SJCRH30 (cell line): ENCODE data around the gene NXPH1. TPM values are rescaled to one million over a fixed set of nuclear protein-coding genes. Genes with fewer than 3 reads are reported as not detected.

Experiments
- DNase-seq, 2 experiments: peaks; one replicate each; pipeline ENCODE4 v3.0.0-alpha.2; 2015 to 2020
- H3K27ac ChIP-seq: fragments of 250-450 bp; sonication (Bioruptor Pico); 2 replicates; pipeline ENCODE4 v1.5.1; 2020; ENCODE audit warnings: mild to moderate bottlenecking, moderate library complexity
- H3K27me3 ChIP-seq: fragments of 250-450 bp; sonication (Bioruptor Pico); 2 replicates; pipeline ENCODE4 v1.5.1; 2020; ENCODE audit warnings: mild to moderate bottlenecking, moderate library complexity
- H3K36me3 ChIP-seq: fragments of 250-450 bp; sonication (Bioruptor Pico); 2 replicates; pipeline ENCODE4 v1.5.1; 2020; ENCODE audit warnings: mild to moderate bottlenecking, moderate library complexity
- H3K4me1 ChIP-seq: fragments of 250-450 bp; sonication (Bioruptor Pico); 2 replicates; pipeline ENCODE4 v1.5.1; 2020; ENCODE audit warnings: mild to moderate bottlenecking, moderate library complexity
- H3K4me3 ChIP-seq: fragments of 250-450 bp; sonication (Bioruptor Pico); 2 replicates; pipeline ENCODE4 v1.5.1; 2020; ENCODE audit warnings: mild to moderate bottlenecking, moderate library complexity
- H3K9me3 ChIP-seq: fragments of 250-450 bp; sonication (Bioruptor Pico); replicated peaks from 2 replicates; pipeline ENCODE4 v1.5.1; 2020; ENCODE audit warnings: mild to moderate bottlenecking, moderate library complexity
- total RNA-seq: library from RNA; depleted of rRNA; stranded (reverse); fragments of >200 nt; shearing (Covaris generic); gene quantifications from 2 replicates; pipeline ENCODE4 v1.2.3, GENCODE V29; 2014

NXPH1 gene
- total RNA-seq, 1 experiment from 2014 or later, result not detected

GRCh38 chr7:8511855-8512254, 78.4 kb downstream of the NXPH1 start:
- DNase-seq, result peak; percentile 62 to 77
- H3K4me3 ChIP-seq, result no peak overlapping the region

GRCh38 chr7:8514781-8515519, 81.5 kb downstream of the NXPH1 start:
- Histone ChIP-seq H3K4me3 (no peak overlapping the region), H3K27me3 (no peaks in the 10 kb centered on the region), H3K4me1 (peaks cover 11% of the 10 kb centered on the region), H3K27ac (no peak overlapping the region), H3K36me3 (no peaks in the 10 kb centered on the region), H3K9me3 (no peaks in the 10 kb centered on the region)
- DNase-seq, result no peak

More at GRCh38 chr7:8511855-8512254, 78.4 kb downstream of the NXPH1 start:
- no peaks in the 10 kb centered on the region for H3K9me3 ChIP-seq
- H3K27ac ChIP-seq, result no peak overlapping the region
- peaks cover 11% of the 10 kb centered on the region for H3K4me1 ChIP-seq
- no peaks in the 10 kb centered on the region for H3K27me3 ChIP-seq
- H3K36me3 ChIP-seq, result no peaks in the 10 kb centered on the region

GRCh38 chr7:8515640-8516185, 82.3 kb downstream of the NXPH1 start:
- no peak for DNase-seq
- no peaks in the 10 kb centered on the region for H3K36me3 ChIP-seq
- no peak overlapping the region for H3K4me3 ChIP-seq
- H3K4me1 ChIP-seq, result peaks cover 11% of the 10 kb centered on the region
- no peak overlapping the region for H3K27ac ChIP-seq
- no peaks in the 10 kb centered on the region for H3K9me3 ChIP-seq
- H3K27me3 ChIP-seq, result no peaks in the 10 kb centered on the region

GRCh38 chr7:8516976-8517375, 83.6 kb downstream of the NXPH1 start:
- no peaks in the 10 kb centered on the region for H3K27me3 ChIP-seq
- H3K36me3 ChIP-seq, result no peaks in the 10 kb centered on the region
- peaks cover 3% of the 10 kb centered on the region for H3K4me1 ChIP-seq
- DNase-seq, result no peak
- H3K4me3 ChIP-seq, result no peak overlapping the region
- H3K9me3 ChIP-seq, result no peaks in the 10 kb centered on the region
- no peak overlapping the region for H3K27ac ChIP-seq

GRCh38 chr7:8528311-8528710, 94.9 kb downstream of the NXPH1 start:
- H3K4me3 ChIP-seq, result no peak overlapping the region
- no peak for DNase-seq
- H3K27ac ChIP-seq, result no peak overlapping the region
- H3K36me3 ChIP-seq, result no peaks in the 10 kb centered on the region
- no peaks in the 10 kb centered on the region for H3K4me1 ChIP-seq
- no peaks in the 10 kb centered on the region; the same call in 1 of the 2 replicates for H3K9me3 ChIP-seq
- H3K27me3 ChIP-seq, result no peaks in the 10 kb centered on the region

GRCh38 chr7:8531991-8532515, 98.6 kb downstream of the NXPH1 start:
- Histone ChIP-seq H3K4me3 (no peak overlapping the region), H3K9me3 (no peaks in the 10 kb centered on the region), H3K4me1 (no peaks in the 10 kb centered on the region)

GRCh38 chr7:8536431-8536830, 103.0 kb downstream of the NXPH1 start:
- Histone ChIP-seq H3K4me3 (no peak overlapping the region), H3K36me3 (no peaks in the 10 kb centered on the region), H3K4me1 (no peaks in the 10 kb centered on the region), H3K27me3 (no peaks in the 10 kb centered on the region), H3K9me3 (no peaks in the 10 kb centered on the region), H3K27ac (no peak overlapping the region)
- no peak for DNase-seq

More at GRCh38 chr7:8531991-8532515, 98.6 kb downstream of the NXPH1 start:
- Histone ChIP-seq H3K27me3 (no peaks in the 10 kb centered on the region), H3K27ac (no peak overlapping the region), H3K36me3 (no peaks in the 10 kb centered on the region)
- DNase-seq, result no peak

- Histone ChIP-seq H3K4me1 (no peaks in the 10 kb centered on the region), H3K27me3 (no peaks in the 10 kb centered on the region), H3K4me3 (no peak overlapping the region), H3K36me3 (no peaks in the 10 kb centered on the region), H3K9me3 (peaks cover 4% of the 10 kb centered on the region; the same call in 1 of the 2 replicates), H3K27ac (no peak overlapping the region)
- no peak for DNase-seq
Observed at GRCh38 chr7:8549046-8549445, 115.6 kb downstream of the NXPH1 start.

- no peak for DNase-seq
- Histone ChIP-seq H3K4me1 (no peaks in the 10 kb centered on the region), H3K9me3 (no peaks in the 10 kb centered on the region), H3K27ac (no peak overlapping the region), H3K27me3 (no peaks in the 10 kb centered on the region), H3K4me3 (no peak overlapping the region), H3K36me3 (no peaks in the 10 kb centered on the region)
Observed at GRCh38 chr7:8560501-8560900, 127.1 kb downstream of the NXPH1 start.

- no peaks in the 10 kb centered on the region for H3K27me3 ChIP-seq
Observed at GRCh38 chr7:8561449-8561848, 128.0 kb downstream of the NXPH1 start.

GRCh38 chr7:8564281-8564680, 130.9 kb downstream of the NXPH1 start:
- Histone ChIP-seq H3K27me3 (no peaks in the 10 kb centered on the region), H3K4me1 (no peaks in the 10 kb centered on the region), H3K27ac (no peak overlapping the region), H3K36me3 (no peaks in the 10 kb centered on the region), H3K4me3 (no peak overlapping the region), H3K9me3 (no peaks in the 10 kb centered on the region)
- no peak for DNase-seq

More at GRCh38 chr7:8561449-8561848, 128.0 kb downstream of the NXPH1 start:
- H3K27ac ChIP-seq, result no peak overlapping the region
- no peak for DNase-seq
- no peaks in the 10 kb centered on the region for H3K9me3 ChIP-seq
- H3K4me1 ChIP-seq, result no peaks in the 10 kb centered on the region
- no peaks in the 10 kb centered on the region for H3K36me3 ChIP-seq
- no peak overlapping the region for H3K4me3 ChIP-seq

GRCh38 chr7:8566016-8566415, 132.6 kb downstream of the NXPH1 start:
- Histone ChIP-seq H3K36me3 (no peaks in the 10 kb centered on the region), H3K27ac (no peak overlapping the region), H3K27me3 (no peaks in the 10 kb centered on the region), H3K4me1 (no peaks in the 10 kb centered on the region), H3K4me3 (no peak overlapping the region), H3K9me3 (no peaks in the 10 kb centered on the region)
- DNase-seq, result no peak

GRCh38 chr7:8567626-8568025, 134.2 kb downstream of the NXPH1 start:
- DNase-seq, result no peak
- no peaks in the 10 kb centered on the region for H3K9me3 ChIP-seq
- no peak overlapping the region for H3K4me3 ChIP-seq
- H3K27me3 ChIP-seq, result no peaks in the 10 kb centered on the region
- H3K4me1 ChIP-seq, result no peaks in the 10 kb centered on the region
- no peak overlapping the region for H3K27ac ChIP-seq
- H3K36me3 ChIP-seq, result no peaks in the 10 kb centered on the region

GRCh38 chr7:8579661-8580194, 146.3 kb downstream of the NXPH1 start:
- no peaks in the 10 kb centered on the region for H3K9me3 ChIP-seq
- H3K4me1 ChIP-seq, result no peaks in the 10 kb centered on the region
- H3K36me3 ChIP-seq, result no peaks in the 10 kb centered on the region
- H3K27ac ChIP-seq, result no peak overlapping the region
- H3K27me3 ChIP-seq, result 0 out of 2 replicates have a peak, but pooled peaks cover 4% of the 10 kb centered on the region
- H3K4me3 ChIP-seq, result no peak overlapping the region
- DNase-seq, result no peak

GRCh38 chr7:8581842-8582241, 148.4 kb downstream of the NXPH1 start:
- no peaks in the 10 kb centered on the region for H3K9me3 ChIP-seq
- no peak overlapping the region for H3K4me3 ChIP-seq
- H3K27me3 ChIP-seq, result 0 out of 2 replicates have a peak, but pooled peaks cover 4% of the 10 kb centered on the region
- H3K4me1 ChIP-seq, result no peaks in the 10 kb centered on the region
- DNase-seq, result no peak
- H3K36me3 ChIP-seq, result no peaks in the 10 kb centered on the region
- H3K27ac ChIP-seq, result no peak overlapping the region
